Activated CD4-positive, alpha-beta memory T cell treated with anti-CD3 and anti-CD28 coated beads for 36 hours (primary cell): ENCODE data around the gene MRPL27. TPM values are rescaled to one million over a fixed set of nuclear protein-coding genes. Genes with fewer than 3 reads are reported as not detected.
A peak's percentile ranks its signal among the peaks of the same experiment; 100 is the strongest.
"Not testable (repeated sequence)": the region's sequence is repeated elsewhere in the genome, so short reads cannot be mapped to it uniquely, and the experiment has no call there.

Experiments used
- CTCF ChIA-PET: fragments of 350-600 bp; sonication (Branson Sonifier 250); formaldehyde crosslinking; loops from one replicate; lab custom pipeline; 2021; ENCODE audit warnings: antibody characterized with exemption, inconsistent platforms; lab: Charles Lee
- POLR2A ChIA-PET: fragments of 350-600 bp; sonication (Branson Sonifier 250); formaldehyde crosslinking; loops from one replicate; lab custom pipeline; 2021; ENCODE audit warnings: antibody characterized with exemption; lab: Charles Lee
- DNase-seq: peaks from one replicate; pipeline ENCODE4 v3.0.0-alpha.2; 2020
- H3K27ac Mint-ChIP-seq: one replicate; pipeline ENCODE4 v1.8.0; 2021; ENCODE audit warnings: mixed read lengths
- H3K27me3 Mint-ChIP-seq: one replicate; pipeline ENCODE4 v1.8.0; 2021; ENCODE audit warnings: mixed read lengths
- H3K36me3 Mint-ChIP-seq: one replicate; pipeline ENCODE4 v1.8.0; 2021; ENCODE audit warnings: mixed read lengths
- H3K4me1 Mint-ChIP-seq: one replicate; pipeline ENCODE4 v1.8.0; 2021; ENCODE audit warnings: low read depth, mixed read lengths
- H3K4me3 Mint-ChIP-seq: one replicate; pipeline ENCODE4 v1.8.0; 2021; ENCODE audit warnings: mild to moderate bottlenecking, mixed read lengths
- H3K9me3 Mint-ChIP-seq: one replicate; pipeline ENCODE4 v1.8.0; 2021; ENCODE audit warnings: mixed read lengths
- intact Hi-C: fragments of 100-400 bp; cut with micrococcal nuclease; formaldehyde crosslinking; loops from one replicate; pipeline ENCODE4 v1.15.1; 2023
- total RNA-seq, 2 experiments: library from RNA; stranded (reverse); gene quantifications; one replicate each; pipeline ENCODE4 v1.2.3, GENCODE V29; 2021

Gene MRPL27
- total RNA-seq, result 10 to 100 TPM; 53.9 to 64.5 TPM

- ChIA-PET POLR2A (interaction anchor here (0.8 to 3.0 kb wide), 7 partner anchors 10 to 53 kb away, joined by 3 to 17 read pairs (median 4); partner anchors contain the start of genes ACSF2, LRRC59 and XYLT2), CTCF (interaction anchor here (0.7 to 5.9 kb wide), 3 partner anchors 10 to 129 kb away, joined by 3 to 50 read pairs (median 27); partner anchors contain the start of gene LRRC59)
- peak within 1 kb of the TSS; percentile 97 for H3K4me3 Mint-ChIP-seq
- intact Hi-C loops, result loop anchor here (2.0 kb wide), 1 partner anchor 24 kb away; the partner anchor contains the start of gene LRRC59
- H3K4me1 Mint-ChIP-seq, result peaks cover 28% of the 10 kb centered on the region
- DNase-seq, result peak; percentile 90
- H3K36me3 Mint-ChIP-seq, result peaks cover 44% of the 10 kb centered on the region
- H3K27me3 Mint-ChIP-seq, result no peaks in the 10 kb centered on the region
- H3K27ac Mint-ChIP-seq, result peak within 1 kb of the TSS; percentile 99
- H3K9me3 Mint-ChIP-seq, result no peaks in the 10 kb centered on the region
Measured at GRCh38 chr17:50372758-50373556, at the start of gene MRPL27, which contains the start of gene EME1. MRPL27 (minus strand) TSS chr17:50373184; CDS start chr17:50373170, 14 bp downstream. EME1 (plus strand) TSS chr17:50373229; CDS start chr17:50375209, 1,980 bp downstream.

GRCh38 chr17:50422738-50423137, 49.8 kb upstream of the MRPL27 start:
- no peak overlapping the region for H3K4me3 Mint-ChIP-seq
- H3K4me1 Mint-ChIP-seq, result peaks cover 38% of the 10 kb centered on the region
- no peaks in the 10 kb centered on the region for H3K36me3 Mint-ChIP-seq
- H3K27me3 Mint-ChIP-seq, result no peaks in the 10 kb centered on the region
- no peak overlapping the region for H3K27ac Mint-ChIP-seq
- no peak for DNase-seq
- POLR2A ChIA-PET, result no interaction called here
- intact Hi-C loops, result no loop called here
- CTCF ChIA-PET, result interaction anchor here (1.1 to 3.5 kb wide), 2 partner anchors 25 to 56 kb away, joined by 4 to 20 read pairs; partner anchors contain the start of genes LRRC59 and RSAD1
- no peaks in the 10 kb centered on the region for H3K9me3 Mint-ChIP-seq

GRCh38 chr17:50421308-50422051, 48.5 kb upstream of the MRPL27 start:
- Mint-ChIP-seq H3K27ac (peak overlapping the region; percentile 82), H3K4me1 (peaks cover 26% of the 10 kb centered on the region), H3K9me3 (no peaks in the 10 kb centered on the region), H3K4me3 (peak overlapping the region; percentile 63), H3K36me3 (no peaks in the 10 kb centered on the region), H3K27me3 (no peaks in the 10 kb centered on the region)
- CTCF ChIA-PET, result interaction anchor here (0.6 to 3.5 kb wide), 6 partner anchors 9 to 60 kb away, joined by 3 to 20 read pairs (median 4); partner anchors contain the start of genes LRRC59 and RSAD1
- POLR2A ChIA-PET, result interaction anchor here (0.7 to 1.2 kb wide), 2 partner anchors 19 to 24 kb away, joined by 3 to 4 read pairs; partner anchors contain the start of gene LRRC59
- intact Hi-C loops, result no loop called here
- DNase-seq, result peak; percentile 28

- peak overlapping the region; percentile 82 for H3K27ac Mint-ChIP-seq
- POLR2A ChIA-PET, result interaction anchor here (1.2 kb wide), 1 partner anchor 23 kb away, joined by 4 read pairs; the partner anchor contains the start of gene LRRC59
- no peaks in the 10 kb centered on the region for H3K36me3 Mint-ChIP-seq
Measured at GRCh38 chr17:50420419-50421112, 47.6 kb upstream of the MRPL27 start.

GRCh38 chr17:50419577-50419976, 46.6 kb upstream of the MRPL27 start:
- CTCF ChIA-PET, H3K9me3 Mint-ChIP-seq, intact Hi-C loops, H3K4me3 Mint-ChIP-seq, POLR2A ChIA-PET, H3K27ac Mint-ChIP-seq, H3K27me3 Mint-ChIP-seq, H3K36me3 Mint-ChIP-seq, DNase-seq: not testable (repeated sequence)
- peaks cover 21% of the 10 kb centered on the region for H3K4me1 Mint-ChIP-seq

More at GRCh38 chr17:50420419-50421112, 47.6 kb upstream of the MRPL27 start:
- intact Hi-C loops, result no loop called here
- CTCF ChIA-PET, result interaction anchor here (1.7 to 3.5 kb wide), 3 partner anchors 10 to 58 kb away, joined by 5 to 20 read pairs (median 8); partner anchors contain the start of gene LRRC59
- peaks cover 1% of the 10 kb centered on the region for H3K27me3 Mint-ChIP-seq
- no peak for DNase-seq
- H3K4me1 Mint-ChIP-seq, result peaks cover 24% of the 10 kb centered on the region
- no peak overlapping the region for H3K4me3 Mint-ChIP-seq
- no peaks in the 10 kb centered on the region for H3K9me3 Mint-ChIP-seq

- intact Hi-C loops, result no loop called here
- no peaks in the 10 kb centered on the region for H3K36me3 Mint-ChIP-seq
- H3K27ac Mint-ChIP-seq, result no peak overlapping the region
- peaks cover 3% of the 10 kb centered on the region for H3K27me3 Mint-ChIP-seq
- peaks cover 3% of the 10 kb centered on the region for H3K4me1 Mint-ChIP-seq
- POLR2A ChIA-PET, result no interaction called here
- no peaks in the 10 kb centered on the region for H3K9me3 Mint-ChIP-seq
- no peak for DNase-seq
- CTCF ChIA-PET, result no interaction called here
- no peak overlapping the region for H3K4me3 Mint-ChIP-seq
Measured at GRCh38 chr17:50414808-50415207, 41.8 kb upstream of the MRPL27 start.

- no peak overlapping the region for H3K4me3 Mint-ChIP-seq
- H3K4me1 Mint-ChIP-seq, result no peaks in the 10 kb centered on the region
- intact Hi-C loops, result no loop called here
- H3K27me3 Mint-ChIP-seq, result peaks cover 3% of the 10 kb centered on the region
- H3K36me3 Mint-ChIP-seq, result no peaks in the 10 kb centered on the region
- CTCF ChIA-PET, result interaction anchor here (0.6 to 1.2 kb wide), 3 partner anchors 13 to 15 kb away, joined by 3 to 4 read pairs (median 4); partner anchors contain the start of genes ACSF2 and LRRC59
- H3K9me3 Mint-ChIP-seq, result no peaks in the 10 kb centered on the region
- POLR2A ChIA-PET, result no interaction called here
- DNase-seq, result no peak
- H3K27ac Mint-ChIP-seq, result no peak overlapping the region
Measured at GRCh38 chr17:50412188-50412732, 39.3 kb upstream of the MRPL27 start.

- ChIA-PET CTCF (interaction anchor here (1.9 kb wide), 1 partner anchor 10 kb away, joined by 18 read pairs; the partner anchor contains the start of gene LRRC59), POLR2A (no interaction called here)
- Mint-ChIP-seq H3K4me3 (no peak overlapping the region), H3K9me3 (no peaks in the 10 kb centered on the region), H3K27me3 (peaks cover 10% of the 10 kb centered on the region), H3K36me3 (no peaks in the 10 kb centered on the region), H3K27ac (no peak overlapping the region), H3K4me1 (no peaks in the 10 kb centered on the region)
- intact Hi-C loops, result no loop called here
- DNase-seq, result no peak
Measured at GRCh38 chr17:50407921-50408320, 34.9 kb upstream of the MRPL27 start.

GRCh38 chr17:50406578-50406977, 33.6 kb upstream of the MRPL27 start:
- no peak overlapping the region for H3K4me3 Mint-ChIP-seq

GRCh38 chr17:50405351-50405750, 32.4 kb upstream of the MRPL27 start:
- CTCF ChIA-PET, result interaction anchor here (1.9 kb wide), 1 partner anchor 8 kb away, joined by 5 read pairs; the partner anchor contains the start of gene LRRC59
- H3K9me3 Mint-ChIP-seq, DNase-seq, H3K27ac Mint-ChIP-seq, intact Hi-C loops, H3K4me1 Mint-ChIP-seq, H3K4me3 Mint-ChIP-seq, H3K36me3 Mint-ChIP-seq, POLR2A ChIA-PET: not testable (repeated sequence)
- H3K27me3 Mint-ChIP-seq, result peaks cover 10% of the 10 kb centered on the region

More at GRCh38 chr17:50406578-50406977, 33.6 kb upstream of the MRPL27 start:
- H3K36me3 Mint-ChIP-seq, result no peaks in the 10 kb centered on the region
- H3K27me3 Mint-ChIP-seq, result peaks cover 10% of the 10 kb centered on the region
- ChIA-PET CTCF (interaction anchor here (1.9 kb wide), 1 partner anchor 9 kb away, joined by 18 read pairs; the partner anchor contains the start of gene LRRC59), POLR2A (no interaction called here)
- no peaks in the 10 kb centered on the region for H3K9me3 Mint-ChIP-seq
- H3K27ac Mint-ChIP-seq, result no peak overlapping the region
- intact Hi-C loops, result no loop called here
- H3K4me1 Mint-ChIP-seq, result no peaks in the 10 kb centered on the region
- DNase-seq, result no peak
